Esophagus squamous epithelium (tissue), 5 donors: Measurements from ENCODE around the gene ATAD3A. TPM values are rescaled to one million over a fixed set of nuclear protein-coding genes. Genes with fewer than 3 reads are reported as not detected.
"Not testable (repeated sequence)": the region's sequence is repeated elsewhere in the genome, so short reads cannot be mapped to it uniquely, and the experiment has no call there.

ENCODE experiments used
- DNase-seq: peaks from one replicate; lab custom pipeline; 2025; lab: John Stamatoyannopoulos, UW
- H3K27ac ChIP-seq, 4 donors: fragments of 200-600 bp; sonication (generic); one replicate each; pipeline ENCODE4 v1.5.1; 2016 to 2019; ENCODE audit warnings: mild to moderate bottlenecking in 1 of 4
- H3K27me3 ChIP-seq, 4 donors: fragments of 200-600 bp; sonication (generic); 1 replicate in 3 of 4; 2 replicates in 1 of 4; pipeline versions ENCODE4 v1.5.1 to v1.6.0; 2017 to 2021; ENCODE audit warnings: antibody characterized with exemption in 1 of 4
- H3K36me3 ChIP-seq, 3 donors: fragments of 200-600 bp; sonication (generic); one replicate each; pipeline ENCODE4 v1.5.1; 2016 to 2019
- H3K4me1 ChIP-seq, 3 donors: fragments of 200-600 bp; sonication (generic); one replicate each; pipeline ENCODE4 v1.5.1; 2017 to 2019
- H3K4me3 ChIP-seq, 4 donors: fragments of 200-600 bp; sonication (generic); 1 replicate in 3 of 4; 2 replicates in 1 of 4; pipeline ENCODE4 v1.5.1; 2016 to 2019; ENCODE audit warnings: mild to moderate bottlenecking in 2 of 4, moderate library complexity in 1 of 4
- H3K9me3 ChIP-seq, 3 donors: fragments of 200-600 bp; sonication (generic); one replicate each; pipeline ENCODE4 v1.5.1; 2016 to 2019
- POLR2A ChIP-seq, 4 donors: fragments of 450-650 bp; IDR thresholded peaks; one replicate each; pipeline ENCODE4 v1.6.1; 2017; ENCODE audit warnings: antibody characterized with exemption in 4 of 4, mild to moderate bottlenecking in 4 of 4, moderate library complexity in 3 of 4
- WGBS, 2 donors: methylation state at CpG; one replicate each; pipeline ENCODE4 v1.1.5; 2018; 5-methylcytosine and 5-hydroxymethylcytosine counted together
- intact Hi-C: fragments of 100-400 bp; cut with DNase I; formaldehyde crosslinking; loops from one replicate; pipeline ENCODE4 v1.15.0; 2022
- total RNA-seq, 4 donors: library from RNA; depleted of rRNA; stranded (reverse); fragments of >200 nt; gene quantifications; one replicate each; pipeline ENCODE4 v1.1.0, GENCODE V29; 2016
- TF ChIP-seq, protein P1 (sequence below), 6 experiments: fragments of 450-650 bp in 4 of 6; fragments of 200-600 bp in 2 of 6; sonication (generic) in 2 of 6; IDR thresholded peaks; one replicate each; pipeline ENCODE4 v1.5.1; 2016 to 2019; ENCODE audit warnings: antibody characterized with exemption in 6 of 6, mild to moderate bottlenecking in 4 of 6, moderate library complexity in 4 of 6
- donor health status: DM: yes; HTN: yes; CAD: no.

Gene ATAD3A
- total RNA-seq, 4 donors from 2014 or later, result 27.0 to 53.8 (median 32.6) TPM

DNA sequence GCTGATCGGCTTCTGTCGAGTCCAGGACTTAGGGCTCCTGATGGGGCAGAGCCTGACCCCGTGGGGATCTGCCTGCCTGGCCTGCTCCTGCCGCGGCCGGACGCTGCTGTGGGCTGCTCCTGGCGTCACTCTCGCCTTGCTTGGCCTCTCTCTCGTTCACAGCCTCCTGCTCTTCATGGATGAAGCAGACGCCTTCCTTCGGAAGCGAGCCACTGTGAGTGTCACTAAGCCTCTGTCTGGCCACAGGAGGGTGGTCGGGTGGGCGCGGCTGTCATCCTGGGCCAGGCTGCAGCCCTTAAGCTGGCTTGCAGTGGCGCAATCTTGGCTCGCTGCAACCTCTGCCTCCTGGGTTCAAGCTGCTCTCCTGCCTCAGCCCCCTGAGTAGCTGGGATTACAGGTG is 24.3 kb upstream of the ATAD3A start:
- TF ChIP-seq, protein P1, sequence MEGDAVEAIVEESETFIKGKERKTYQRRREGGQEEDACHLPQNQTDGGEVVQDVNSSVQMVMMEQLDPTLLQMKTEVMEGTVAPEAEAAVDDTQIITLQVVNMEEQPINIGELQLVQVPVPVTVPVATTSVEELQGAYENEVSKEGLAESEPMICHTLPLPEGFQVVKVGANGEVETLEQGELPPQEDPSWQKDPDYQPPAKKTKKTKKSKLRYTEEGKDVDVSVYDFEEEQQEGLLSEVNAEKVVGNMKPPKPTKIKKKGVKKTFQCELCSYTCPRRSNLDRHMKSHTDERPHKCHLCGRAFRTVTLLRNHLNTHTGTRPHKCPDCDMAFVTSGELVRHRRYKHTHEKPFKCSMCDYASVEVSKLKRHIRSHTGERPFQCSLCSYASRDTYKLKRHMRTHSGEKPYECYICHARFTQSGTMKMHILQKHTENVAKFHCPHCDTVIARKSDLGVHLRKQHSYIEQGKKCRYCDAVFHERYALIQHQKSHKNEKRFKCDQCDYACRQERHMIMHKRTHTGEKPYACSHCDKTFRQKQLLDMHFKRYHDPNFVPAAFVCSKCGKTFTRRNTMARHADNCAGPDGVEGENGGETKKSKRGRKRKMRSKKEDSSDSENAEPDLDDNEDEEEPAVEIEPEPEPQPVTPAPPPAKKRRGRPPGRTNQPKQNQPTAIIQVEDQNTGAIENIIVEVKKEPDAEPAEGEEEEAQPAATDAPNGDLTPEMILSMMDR (IDR thresholded peaks at IDR 0.05), result no peak
- no peak for TF ChIP-seq POLR2A (IDR thresholded peaks at IDR 0.05)
- Histone ChIP-seq H3K36me3 (peaks cover 37 to 100% (median 52%) of the 10 kb centered on the region in 3 donors), H3K4me1 (no peaks in the 10 kb centered on the region), H3K4me3 (no peak overlapping the region), H3K9me3 (peaks cover 0 to 6% (median 0%) of the 10 kb centered on the region in 3 donors), H3K27ac (no peak overlapping the region), H3K27me3 (no peaks in the 10 kb centered on the region)
- DNase-seq, result no peak
- intact Hi-C loops, result no loop called here
- WGBS, 2 donors, result 90 to 97% methylated on average over 4 to 16 of the region's 18 CpGs

DNA sequence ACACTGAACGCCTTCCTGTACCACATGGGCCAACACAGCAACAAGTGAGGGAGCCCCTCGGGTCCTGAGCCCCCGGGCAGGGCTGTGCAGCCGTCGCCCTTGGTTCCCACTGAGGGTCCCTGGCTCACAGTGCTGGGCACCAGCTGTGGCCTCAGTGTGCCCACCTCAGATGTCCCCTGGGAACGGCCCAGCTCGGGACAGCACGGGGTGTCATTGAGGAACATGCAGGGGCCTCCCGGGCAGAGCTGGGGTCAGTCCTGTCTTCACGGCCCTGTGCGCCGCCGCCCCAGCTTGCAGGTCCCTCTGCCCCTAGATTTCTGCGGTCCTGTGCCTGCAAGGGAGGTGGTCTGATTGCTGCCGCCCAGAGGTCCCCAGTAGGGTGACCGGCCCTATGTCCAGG is 22.7 kb upstream of the ATAD3A start:
- intact Hi-C loops, result no loop called here
- Histone ChIP-seq H3K4me3 (no peak overlapping the region), H3K36me3 (peaks cover 27 to 100% (median 38%) of the 10 kb centered on the region in 3 donors), H3K9me3 (peaks cover 0 to 12% (median 6%) of the 10 kb centered on the region in 3 donors), H3K27ac (no peak overlapping the region), H3K4me1 (no peaks in the 10 kb centered on the region), H3K27me3 (no peaks in the 10 kb centered on the region)
- TF ChIP-seq, protein P1 (IDR thresholded peaks at IDR 0.05), result no peak
- no peak for TF ChIP-seq POLR2A (IDR thresholded peaks at IDR 0.05)
- 94 to 95% methylated on average over 3 to 10 of the region's 16 CpGs for WGBS, 2 donors
- DNase-seq, result no peak

DNA sequence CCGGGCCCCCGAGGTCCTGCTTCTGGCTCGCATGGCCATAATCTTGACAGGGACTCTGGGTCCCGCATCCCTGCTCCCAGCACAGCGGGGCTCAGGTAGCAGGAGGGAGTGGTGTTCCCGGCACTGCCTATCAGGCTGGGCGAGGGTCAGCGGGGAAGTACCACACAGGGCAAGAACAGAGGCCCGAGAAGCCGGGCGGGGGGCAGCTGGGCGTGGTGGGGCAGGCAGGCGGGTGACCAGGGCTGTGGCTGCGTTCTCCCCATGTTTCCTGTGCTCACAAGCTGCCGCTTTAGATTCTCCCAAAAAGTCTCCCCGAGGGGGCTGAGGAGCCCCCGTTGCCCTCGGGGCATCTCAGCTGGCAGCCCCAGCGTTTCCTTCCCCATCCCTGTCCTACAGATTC is 22.1 kb upstream of the ATAD3A start:
- Histone ChIP-seq H3K4me3 (no peak overlapping the region), H3K27me3 (no peaks in the 10 kb centered on the region), H3K4me1 (no peaks in the 10 kb centered on the region), H3K36me3 (peaks cover 27 to 100% (median 38%) of the 10 kb centered on the region in 3 donors), H3K9me3 (peaks cover 0 to 12% (median 6%) of the 10 kb centered on the region in 3 donors), H3K27ac (no peak overlapping the region)
- 94 to 100% methylated on average over 3 to 5 of the region's 19 CpGs for WGBS, 2 donors
- no peak for DNase-seq
- TF ChIP-seq, protein P1 (IDR thresholded peaks at IDR 0.05), result no peak
- no peak for TF ChIP-seq POLR2A (IDR thresholded peaks at IDR 0.05)
- intact Hi-C loops, result no loop called here

DNA sequence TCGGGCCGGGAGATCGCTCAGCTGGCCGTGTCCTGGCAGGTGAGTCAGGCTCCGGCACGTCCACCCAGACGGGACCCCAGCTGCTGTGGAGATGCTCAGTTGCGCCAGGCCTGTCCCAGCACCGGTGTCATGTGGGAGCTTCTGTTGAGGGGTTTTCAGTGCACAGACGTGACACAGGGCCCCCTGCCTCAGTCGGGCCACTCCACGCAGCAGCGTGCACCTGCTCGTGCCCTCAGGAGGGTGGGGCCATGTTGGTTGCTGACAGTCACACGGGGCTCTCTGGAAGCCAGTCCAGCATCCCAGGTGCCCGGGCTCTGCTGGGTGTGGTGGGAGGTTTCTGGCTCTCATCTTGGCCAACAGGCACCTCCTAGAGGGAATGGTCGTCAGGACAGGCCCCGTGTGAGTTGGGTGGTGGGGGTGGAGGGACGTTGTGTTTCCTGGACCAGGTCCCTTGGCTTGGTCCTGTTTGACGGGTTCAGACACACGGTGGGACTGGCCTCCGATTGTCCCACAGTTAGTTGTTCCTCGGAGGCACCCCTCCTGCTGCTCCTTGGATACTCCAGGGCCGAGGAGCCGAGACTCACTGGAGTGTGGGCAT is 21.2 kb upstream of the ATAD3A start:
- H3K9me3 ChIP-seq, result peaks cover 0 to 12% (median 6%) of the 10 kb centered on the region in 3 donors
- WGBS, 2 donors, result no CpG with 5 or more reads among the region's 25 CpGs
- H3K4me3 ChIP-seq, result no peak overlapping the region
- H3K36me3 ChIP-seq, result peaks cover 27 to 100% (median 44%) of the 10 kb centered on the region in 3 donors
- no peak overlapping the region for H3K27ac ChIP-seq
- H3K27me3 ChIP-seq, result no peaks in the 10 kb centered on the region
- no peak for DNase-seq
- TF ChIP-seq, protein P1 (IDR thresholded peaks at IDR 0.05), result no peak
- no peak for TF ChIP-seq POLR2A (IDR thresholded peaks at IDR 0.05)
- intact Hi-C loops, result no loop called here
- no peaks in the 10 kb centered on the region for H3K4me1 ChIP-seq

DNA sequence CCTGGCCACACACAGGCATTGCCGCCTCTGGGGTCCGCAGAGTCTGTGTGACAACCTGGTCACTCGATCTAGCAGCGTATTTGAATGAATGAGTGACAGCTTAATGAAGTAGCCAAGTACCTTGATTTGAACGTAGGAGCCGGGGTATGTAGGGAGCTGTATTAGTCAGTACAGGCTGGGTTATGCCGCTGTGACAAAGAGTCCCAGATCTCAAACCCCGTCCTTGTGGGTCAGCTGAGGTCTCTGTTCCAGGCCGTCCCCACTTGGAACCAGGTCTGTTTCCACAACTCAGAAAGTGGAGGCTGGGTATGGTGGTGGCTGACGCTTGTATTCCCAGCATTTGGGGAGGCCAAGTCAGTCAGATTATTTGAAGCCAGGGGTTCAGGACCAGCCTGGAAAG is 20.4 kb upstream of the ATAD3A start:
- peaks cover 0 to 12% (median 6%) of the 10 kb centered on the region in 3 donors for H3K9me3 ChIP-seq
- H3K27ac ChIP-seq, result no peak overlapping the region
- no peaks in the 10 kb centered on the region for H3K4me1 ChIP-seq
- H3K36me3 ChIP-seq, result peaks cover 27 to 98% (median 43%) of the 10 kb centered on the region in 3 donors
- TF ChIP-seq POLR2A (IDR thresholded peaks at IDR 0.05), result no peak
- no peak for DNase-seq
- 97 to 98% methylated on average over 6 to 10 of the region's 10 CpGs for WGBS, 2 donors
- intact Hi-C loops, result no loop called here
- H3K4me3 ChIP-seq, result no peak overlapping the region
- no peaks in the 10 kb centered on the region for H3K27me3 ChIP-seq

DNA sequence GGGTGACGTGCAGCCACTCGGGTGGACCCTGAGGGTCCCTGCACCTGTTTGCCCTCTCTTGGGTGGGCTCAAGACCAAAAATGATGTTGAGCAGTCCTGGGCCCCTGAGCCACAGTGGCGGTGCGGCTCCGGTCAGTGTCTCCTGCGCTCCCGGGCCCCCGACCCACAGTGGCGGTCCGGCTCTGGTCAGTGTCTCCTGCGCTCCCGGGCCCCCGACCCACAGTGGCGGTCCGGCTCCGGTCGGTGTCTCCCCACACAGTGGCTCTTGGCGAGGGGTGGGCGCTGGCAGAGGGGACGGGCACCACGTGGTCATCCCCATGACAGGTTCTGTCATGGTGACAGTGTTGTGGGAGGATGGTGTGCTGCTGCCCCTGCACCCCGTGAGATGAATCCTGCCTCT is 17.7 kb upstream of the ATAD3A start:
- H3K27ac ChIP-seq, H3K4me3 ChIP-seq, DNase-seq, H3K4me1 ChIP-seq, intact Hi-C loops, H3K27me3 ChIP-seq: not testable (repeated sequence)
- WGBS, 2 donors, result no CpG with 5 or more reads among the region's 22 CpGs
- Histone ChIP-seq H3K9me3 (peaks cover 0 to 12% (median 6%) of the 10 kb centered on the region in 3 donors), H3K36me3 (peaks cover 22 to 71% (median 26%) of the 10 kb centered on the region in 3 donors)

DNA sequence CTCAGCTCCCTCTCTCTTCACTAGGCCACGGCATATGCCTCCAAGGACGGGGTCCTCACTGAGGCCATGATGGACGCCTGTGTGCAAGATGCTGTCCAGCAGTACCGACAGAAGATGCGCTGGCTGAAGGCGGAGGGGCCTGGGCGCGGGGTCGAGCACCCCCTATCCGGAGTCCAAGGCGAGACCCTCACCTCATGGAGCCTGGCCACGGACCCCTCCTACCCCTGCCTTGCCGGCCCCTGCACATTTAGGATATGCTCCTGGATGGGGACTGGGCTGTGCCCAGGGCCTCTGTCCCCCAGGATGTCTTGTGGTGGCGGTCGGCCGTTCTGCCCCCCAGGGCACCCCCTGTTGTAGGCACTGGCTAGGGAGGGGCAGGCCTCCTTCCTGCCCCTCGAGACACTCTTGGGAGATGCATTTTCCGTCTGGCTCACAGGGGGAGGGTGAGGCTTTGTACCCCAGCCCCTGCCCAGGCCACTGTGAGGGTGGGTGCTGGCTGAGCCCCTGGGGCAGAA is 16.4 kb upstream of the ATAD3A start:
- H3K4me3 ChIP-seq, H3K4me1 ChIP-seq, H3K27ac ChIP-seq, DNase-seq, H3K27me3 ChIP-seq, intact Hi-C loops: not testable (repeated sequence)
- WGBS, 2 donors, result no CpG with 5 or more reads among the region's 18 CpGs
- peaks cover 14 to 59% (median 20%) of the 10 kb centered on the region in 3 donors for H3K36me3 ChIP-seq
- peaks cover 0 to 12% (median 6%) of the 10 kb centered on the region in 3 donors for H3K9me3 ChIP-seq
